Measurements from ENCODE around the gene ARF1.
A peak's percentile ranks its signal among the peaks of the same experiment; 100 is the strongest.

Gene ARF1

DNA sequence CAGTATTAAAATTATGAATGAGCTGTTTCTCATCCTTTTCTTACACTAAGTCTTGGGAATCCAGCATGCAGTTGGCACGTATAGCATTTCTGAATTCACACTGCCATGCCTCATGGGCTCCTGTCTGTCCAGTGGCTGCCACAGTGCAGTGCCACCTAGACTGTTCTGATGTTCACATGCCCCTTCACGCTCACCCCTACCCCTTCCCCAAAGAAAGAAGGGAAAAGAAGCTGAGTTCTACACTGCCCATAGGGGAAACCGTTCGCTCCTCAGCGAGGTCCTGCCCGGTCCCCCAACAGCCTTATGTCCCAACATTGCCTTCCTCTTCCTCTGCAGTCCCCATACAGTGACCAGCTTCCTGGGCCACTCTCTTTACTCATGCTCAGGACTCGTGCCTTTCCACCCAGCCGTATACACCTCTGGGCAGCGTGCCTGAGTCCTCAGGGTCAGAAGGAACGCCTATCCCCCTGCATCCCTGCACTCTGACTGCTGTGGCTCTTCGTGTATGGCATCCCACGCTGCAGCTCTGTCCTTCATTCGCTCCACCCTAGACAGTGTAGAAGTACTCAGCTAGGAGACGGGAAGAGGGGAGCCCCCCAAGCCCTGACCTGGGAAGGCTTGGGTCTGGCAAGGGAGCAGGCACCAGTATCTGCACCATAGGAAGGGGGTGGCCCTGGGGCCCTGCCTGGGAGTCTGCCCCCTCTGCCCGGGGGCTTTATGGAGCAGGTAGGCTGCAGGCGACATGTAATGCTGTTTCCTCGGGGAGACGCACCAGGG, 24.1 kb upstream of the ARF1 start:
- Histone ChIP-seq H3K4me1 (peaks cover 0 to 23% (median 17%) of the 10 kb centered on the region in 4 donors), H3K27me3 (peaks cover 3 to 64% of the 10 kb centered on the region in 2 donors), H3K27ac (no peak overlapping the region), H3K9me3 (no peaks in the 10 kb centered on the region), H3K36me3 (no peaks in the 10 kb centered on the region), H3K4me3 (no peak overlapping the region)
- intact Hi-C loops (cut with DNase I; ENCODE audit: low total_unique reads): no loop called here
- TF ChIP-seq, protein P1, sequence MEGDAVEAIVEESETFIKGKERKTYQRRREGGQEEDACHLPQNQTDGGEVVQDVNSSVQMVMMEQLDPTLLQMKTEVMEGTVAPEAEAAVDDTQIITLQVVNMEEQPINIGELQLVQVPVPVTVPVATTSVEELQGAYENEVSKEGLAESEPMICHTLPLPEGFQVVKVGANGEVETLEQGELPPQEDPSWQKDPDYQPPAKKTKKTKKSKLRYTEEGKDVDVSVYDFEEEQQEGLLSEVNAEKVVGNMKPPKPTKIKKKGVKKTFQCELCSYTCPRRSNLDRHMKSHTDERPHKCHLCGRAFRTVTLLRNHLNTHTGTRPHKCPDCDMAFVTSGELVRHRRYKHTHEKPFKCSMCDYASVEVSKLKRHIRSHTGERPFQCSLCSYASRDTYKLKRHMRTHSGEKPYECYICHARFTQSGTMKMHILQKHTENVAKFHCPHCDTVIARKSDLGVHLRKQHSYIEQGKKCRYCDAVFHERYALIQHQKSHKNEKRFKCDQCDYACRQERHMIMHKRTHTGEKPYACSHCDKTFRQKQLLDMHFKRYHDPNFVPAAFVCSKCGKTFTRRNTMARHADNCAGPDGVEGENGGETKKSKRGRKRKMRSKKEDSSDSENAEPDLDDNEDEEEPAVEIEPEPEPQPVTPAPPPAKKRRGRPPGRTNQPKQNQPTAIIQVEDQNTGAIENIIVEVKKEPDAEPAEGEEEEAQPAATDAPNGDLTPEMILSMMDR (IDR thresholded peaks at IDR 0.05): no peak
- peak in 1 of 2 donors; percentile 31 for DNase-seq

DNA sequence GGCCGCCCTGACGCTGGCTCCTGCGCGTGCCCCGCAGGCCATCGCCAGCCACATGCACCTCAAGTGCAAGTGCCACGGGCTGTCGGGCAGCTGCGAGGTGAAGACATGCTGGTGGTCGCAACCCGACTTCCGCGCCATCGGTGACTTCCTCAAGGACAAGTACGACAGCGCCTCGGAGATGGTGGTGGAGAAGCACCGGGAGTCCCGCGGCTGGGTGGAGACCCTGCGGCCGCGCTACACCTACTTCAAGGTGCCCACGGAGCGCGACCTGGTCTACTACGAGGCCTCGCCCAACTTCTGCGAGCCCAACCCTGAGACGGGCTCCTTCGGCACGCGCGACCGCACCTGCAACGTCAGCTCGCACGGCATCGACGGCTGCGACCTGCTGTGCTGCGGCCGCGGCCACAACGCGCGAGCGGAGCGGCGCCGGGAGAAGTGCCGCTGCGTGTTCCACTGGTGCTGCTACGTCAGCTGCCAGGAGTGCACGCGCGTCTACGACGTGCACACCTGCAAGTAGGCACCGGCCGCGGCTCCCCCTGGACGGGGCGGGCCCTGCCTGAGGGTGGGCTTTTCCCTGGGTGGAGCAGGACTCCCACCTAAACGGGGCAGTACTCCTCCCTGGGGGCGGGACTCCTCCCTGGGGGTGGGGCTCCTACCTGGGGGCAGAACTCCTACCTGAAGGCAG, 23.4 kb upstream of the ARF1 start:
- TF ChIP-seq, protein P1 (IDR thresholded peaks at IDR 0.05): no peak
- H3K9me3 ChIP-seq: no peaks in the 10 kb centered on the region
- intact Hi-C loops (cut with DNase I; ENCODE audit: low total_unique reads): no loop called here
- H3K27me3 ChIP-seq: peaks cover 3 to 64% of the 10 kb centered on the region in 2 donors
- peaks cover 0 to 23% (median 17%) of the 10 kb centered on the region in 4 donors for H3K4me1 ChIP-seq
- no peak overlapping the region for H3K27ac ChIP-seq
- no peaks in the 10 kb centered on the region for H3K36me3 ChIP-seq
- peak in 1 of 2 donors; percentile 57 for DNase-seq
- H3K4me3 ChIP-seq: no peak overlapping the region

DNA sequence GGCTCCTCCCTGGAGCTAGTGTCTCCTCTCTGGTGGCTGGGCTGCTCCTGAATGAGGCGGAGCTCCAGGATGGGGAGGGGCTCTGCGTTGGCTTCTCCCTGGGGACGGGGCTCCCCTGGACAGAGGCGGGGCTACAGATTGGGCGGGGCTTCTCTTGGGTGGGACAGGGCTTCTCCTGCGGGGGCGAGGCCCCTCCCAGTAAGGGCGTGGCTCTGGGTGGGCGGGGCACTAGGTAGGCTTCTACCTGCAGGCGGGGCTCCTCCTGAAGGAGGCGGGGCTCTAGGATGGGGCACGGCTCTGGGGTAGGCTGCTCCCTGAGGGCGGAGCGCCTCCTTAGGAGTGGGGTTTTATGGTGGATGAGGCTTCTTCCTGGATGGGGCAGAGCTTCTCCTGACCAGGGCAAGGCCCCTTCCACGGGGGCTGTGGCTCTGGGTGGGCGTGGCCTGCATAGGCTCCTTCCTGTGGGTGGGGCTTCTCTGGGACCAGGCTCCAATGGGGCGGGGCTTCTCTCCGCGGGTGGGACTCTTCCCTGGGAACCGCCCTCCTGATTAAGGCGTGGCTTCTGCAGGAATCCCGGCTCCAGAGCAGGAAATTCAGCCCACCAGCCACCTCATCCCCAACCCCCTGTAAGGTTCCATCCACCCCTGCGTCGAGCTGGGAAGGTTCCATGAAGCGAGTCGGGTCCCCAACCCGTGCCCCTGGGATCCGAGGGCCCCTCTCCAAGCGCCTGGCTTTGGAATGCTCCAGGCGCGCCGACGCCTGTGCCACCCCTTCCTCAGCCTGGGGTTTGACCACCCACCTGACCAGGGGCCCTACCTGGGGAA, 22.7 kb upstream of the ARF1 start:
- intact Hi-C loops (cut with DNase I; ENCODE audit: low total_unique reads): no loop called here
- no peak overlapping the region for H3K4me3 ChIP-seq
- peaks cover 3 to 70% of the 10 kb centered on the region in 2 donors for H3K27me3 ChIP-seq
- no peaks in the 10 kb centered on the region for H3K36me3 ChIP-seq
- peaks cover 0 to 23% (median 17%) of the 10 kb centered on the region in 4 donors for H3K4me1 ChIP-seq
- DNase-seq: peak in 1 of 2 donors; percentile 60
- H3K27ac ChIP-seq: no peak overlapping the region
- TF ChIP-seq, protein P1 (IDR thresholded peaks at IDR 0.05): no peak
- no peaks in the 10 kb centered on the region for H3K9me3 ChIP-seq

DNA sequence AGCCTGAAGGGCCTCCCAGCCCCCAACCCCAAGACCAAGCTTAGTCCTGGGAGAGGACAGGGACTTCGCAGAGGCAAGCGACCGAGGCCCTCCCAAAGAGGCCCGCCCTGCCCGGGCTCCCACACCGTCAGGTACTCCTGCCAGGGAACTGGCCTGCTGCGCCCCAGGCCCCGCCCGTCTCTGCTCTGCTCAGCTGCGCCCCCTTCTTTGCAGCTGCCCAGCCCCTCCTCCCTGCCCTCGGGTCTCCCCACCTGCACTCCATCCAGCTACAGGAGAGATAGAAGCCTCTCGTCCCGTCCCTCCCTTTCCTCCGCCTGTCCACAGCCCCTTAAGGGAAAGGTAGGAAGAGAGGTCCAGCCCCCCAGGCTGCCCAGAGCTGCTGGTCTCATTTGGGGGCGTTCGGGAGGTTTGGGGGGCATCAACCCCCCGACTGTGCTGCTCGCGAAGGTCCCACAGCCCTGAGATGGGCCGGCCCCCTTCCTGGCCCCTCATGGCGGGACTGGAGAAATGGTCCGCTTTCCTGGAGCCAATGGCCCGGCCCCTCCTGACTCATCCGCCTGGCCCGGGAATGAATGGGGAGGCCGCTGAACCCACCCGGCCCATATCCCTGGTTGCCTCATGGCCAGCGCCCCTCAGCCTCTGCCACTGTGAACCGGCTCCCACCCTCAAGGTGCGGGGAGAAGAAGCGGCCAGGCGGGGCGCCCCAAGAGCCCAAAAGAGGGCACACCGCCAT, 21.9 kb upstream of the ARF1 start:
- H3K9me3 ChIP-seq: no peaks in the 10 kb centered on the region
- peaks cover 0 to 23% (median 17%) of the 10 kb centered on the region in 4 donors for H3K4me1 ChIP-seq
- TF ChIP-seq, protein P1 (IDR thresholded peaks at IDR 0.05): no peak
- intact Hi-C loops (cut with DNase I; ENCODE audit: low total_unique reads): no loop called here
- no peaks in the 10 kb centered on the region for H3K36me3 ChIP-seq
- H3K4me3 ChIP-seq: no peak overlapping the region
- peak in 1 of 2 donors; percentile 60 for DNase-seq
- no peak overlapping the region for H3K27ac ChIP-seq
- peaks cover 3 to 78% of the 10 kb centered on the region in 2 donors for H3K27me3 ChIP-seq
